Measurements from ENCODE around the gene TMEM129.
"Not testable (repeated sequence)": the region's sequence is repeated elsewhere in the genome, so short reads cannot be mapped to it uniquely, and the experiment has no call there.

TMEM129 gene

DNA sequence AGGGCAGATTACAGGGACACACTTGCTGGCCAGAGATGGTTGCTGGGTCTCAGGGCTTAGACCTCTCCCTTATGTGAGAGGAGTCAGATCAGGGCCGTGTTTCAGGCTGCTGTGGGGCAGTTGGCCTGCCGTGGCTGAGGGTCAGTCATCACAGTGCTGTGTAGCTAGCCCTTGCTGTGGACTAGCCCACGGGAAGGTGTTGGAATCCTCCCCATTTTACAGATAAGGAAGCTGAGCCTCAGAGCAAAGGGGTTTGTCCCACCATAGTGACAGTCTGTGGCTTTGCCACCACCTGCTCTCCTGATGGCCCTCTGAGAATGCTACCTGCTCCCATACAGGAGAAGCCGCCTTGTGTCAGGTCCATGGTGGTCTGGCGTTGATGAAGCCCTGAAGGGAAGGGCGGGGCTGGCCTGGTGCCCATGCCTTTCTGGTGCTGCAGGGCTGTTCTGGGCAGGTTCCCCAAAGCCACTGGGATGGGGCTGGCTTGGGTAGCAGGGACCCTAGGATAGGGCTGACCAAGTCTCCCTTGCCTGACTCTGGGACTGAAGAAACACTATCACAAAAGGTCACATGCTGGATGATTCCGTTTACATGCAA lies 34.6 kb downstream of the TMEM129 start:
- no peak for DNase-seq

DNA sequence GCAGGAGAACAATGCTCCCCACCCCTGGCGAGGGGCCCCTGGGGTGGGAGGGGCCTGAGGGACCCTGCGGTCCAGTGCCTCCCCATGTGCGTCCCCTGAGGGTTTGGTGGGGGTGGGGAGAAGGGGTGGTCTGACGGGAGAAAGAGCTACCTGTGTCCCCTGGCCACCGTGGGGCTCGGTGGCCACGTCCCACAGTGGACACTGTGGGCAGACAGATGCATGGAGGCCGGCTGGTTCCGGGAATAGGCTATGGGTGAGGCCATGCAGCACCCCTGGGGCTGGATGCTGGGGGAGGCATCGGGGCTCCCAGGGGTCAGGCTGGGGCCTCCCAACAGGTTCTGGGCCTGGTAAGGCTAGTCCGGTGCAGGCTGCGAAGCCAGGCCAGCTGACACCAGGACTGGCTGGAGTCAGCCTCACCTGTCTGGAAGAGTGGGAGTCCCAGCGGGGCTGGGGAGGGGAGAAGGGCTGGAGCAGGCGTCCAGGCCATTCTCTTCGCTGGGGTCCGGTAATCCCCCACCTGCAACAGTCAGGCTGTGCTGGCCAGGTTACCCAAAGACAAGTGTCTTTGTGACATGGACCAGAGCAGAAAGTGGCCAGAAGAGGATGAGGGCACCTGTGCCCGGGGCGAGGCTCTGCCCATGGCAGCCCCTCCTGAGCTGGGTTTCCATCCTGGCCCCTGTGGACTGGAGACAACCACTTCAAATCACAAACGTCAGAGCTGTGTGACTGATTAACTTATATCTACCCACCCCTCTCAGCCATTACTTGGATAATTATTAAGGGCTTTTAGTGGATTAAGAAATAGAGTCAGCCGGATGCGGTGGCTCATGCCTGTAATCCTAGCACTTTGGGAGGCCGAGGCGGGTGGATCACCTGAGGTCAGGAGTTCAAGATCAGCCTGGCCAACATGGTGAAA lies 35.6 kb downstream of the TMEM129 start:
- DNase-seq = no peak

DNA sequence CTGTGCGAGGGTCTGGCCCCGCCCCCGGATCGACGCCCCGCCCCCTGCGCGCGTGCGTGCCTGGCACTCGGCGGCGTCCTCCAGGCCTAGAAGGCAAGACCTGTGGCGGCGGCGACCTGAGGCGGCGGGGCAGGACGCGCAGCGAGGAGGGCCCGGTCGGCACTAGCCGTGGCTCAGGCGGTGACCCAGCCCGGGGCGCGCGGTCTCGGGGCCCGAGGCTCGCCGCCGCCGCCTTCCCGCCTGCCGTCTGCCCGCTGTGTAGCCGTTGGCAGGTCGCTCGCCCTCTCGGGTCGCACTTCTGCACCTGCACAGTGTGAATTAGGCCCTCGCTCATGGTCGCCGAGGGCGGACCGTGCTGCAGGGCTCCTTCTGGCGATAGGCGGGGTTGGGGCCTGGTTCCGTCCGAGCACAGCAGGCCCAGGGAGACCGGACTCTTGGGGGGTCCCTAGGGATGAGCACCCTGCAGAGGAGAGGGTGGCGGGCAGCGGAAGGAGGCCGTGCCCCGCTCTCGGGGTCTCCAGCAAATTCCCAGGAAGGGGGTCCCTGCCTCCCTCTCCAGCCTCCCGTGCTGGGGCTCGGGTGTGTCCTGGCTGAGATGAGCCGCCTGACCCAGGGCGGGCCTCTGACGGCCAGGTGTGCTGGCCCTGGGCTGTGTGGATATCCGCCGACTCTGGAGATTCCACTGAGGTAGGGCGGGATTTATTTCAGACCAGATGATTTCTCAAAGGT lies 36.5 kb downstream of the TMEM129 start:
- DNase-seq = no peak

DNA sequence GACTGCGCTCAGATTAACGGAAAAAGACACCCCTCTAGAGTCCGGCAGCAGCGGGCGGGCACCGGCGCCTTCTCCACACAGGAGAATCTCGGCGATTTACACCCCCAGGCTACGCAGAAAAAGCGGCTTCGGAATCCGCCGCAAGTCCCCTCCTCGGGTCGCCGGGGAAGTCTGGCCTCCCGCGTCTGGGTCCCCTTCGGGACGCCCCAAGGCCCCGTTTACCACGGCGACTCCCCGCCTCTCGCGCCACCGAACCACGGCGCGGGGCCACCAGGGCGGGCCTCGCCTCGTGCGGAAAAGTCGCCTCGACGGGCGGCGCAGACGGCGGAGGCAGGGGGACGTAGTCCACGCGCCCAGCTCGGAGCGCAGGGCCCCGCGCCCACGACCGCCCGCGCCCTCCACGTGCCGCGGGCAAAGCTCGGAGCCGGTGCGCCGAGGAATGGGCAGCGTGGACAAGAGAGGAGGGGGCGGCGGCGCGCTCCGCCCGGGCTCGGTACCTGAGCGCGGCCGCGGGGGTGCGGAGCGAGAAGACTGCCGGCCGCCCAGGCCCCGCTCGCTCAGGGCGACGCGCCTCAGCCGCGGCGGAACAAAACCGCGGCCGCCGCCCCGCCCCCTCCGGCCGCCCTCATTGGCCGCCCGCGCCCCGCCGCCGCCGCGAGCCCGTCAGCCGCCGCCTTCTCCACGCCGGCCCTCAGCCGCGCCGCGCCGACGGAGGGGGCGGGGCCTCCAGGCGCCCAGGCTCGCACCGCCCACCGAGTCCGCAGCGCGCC lies 37.2 kb downstream of the TMEM129 start, which contains the start of gene FAM53A:
Gene FAM53A (minus strand): TSS at position 578 of the 770 bp plus-strand sequence. CDS start 15,572 bp downstream, outside the sequence.
- no peak for DNase-seq

DNA sequence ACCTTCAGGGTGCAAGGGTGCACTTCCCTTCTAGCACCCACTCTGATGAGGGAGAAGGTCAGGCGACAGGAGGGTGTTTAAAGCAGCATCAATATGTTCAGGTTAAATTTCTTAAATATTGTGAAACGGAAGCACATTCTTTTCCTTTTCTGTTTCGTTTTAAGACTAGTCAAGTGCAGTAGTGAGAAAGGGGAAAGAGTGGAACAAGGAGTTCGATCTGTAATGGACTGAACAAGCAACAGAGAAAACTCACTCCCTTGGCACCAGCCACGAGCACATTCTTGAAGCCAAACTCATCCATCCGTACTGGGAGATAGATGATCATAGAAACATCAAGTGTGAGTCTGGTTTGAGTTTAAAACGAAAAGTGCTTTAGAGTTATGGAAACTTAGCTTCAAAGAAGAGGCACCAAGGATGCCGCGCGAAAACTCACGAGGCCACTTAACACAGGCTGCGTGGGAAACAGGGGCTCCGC lies 37.8 kb downstream of the TMEM129 start:
- DNase-seq = no peak

DNA sequence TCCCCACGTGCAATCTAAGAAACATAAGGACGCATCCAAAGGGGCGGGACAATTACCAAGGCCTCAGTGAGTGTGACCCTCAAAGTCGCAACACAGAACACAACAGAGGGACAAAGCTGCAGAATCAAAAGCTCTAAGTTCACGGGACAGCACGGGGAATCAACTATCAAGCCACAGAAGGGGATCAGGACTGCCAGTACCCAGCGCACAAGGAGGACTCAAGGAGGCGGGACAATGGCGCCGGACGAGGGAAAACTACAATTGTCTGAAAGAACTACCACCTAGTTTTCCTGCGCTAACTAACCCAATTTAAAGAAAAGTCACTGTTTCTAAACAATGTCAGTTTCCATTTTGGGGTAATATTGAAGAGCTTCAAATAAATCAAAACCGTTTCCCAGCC lies 38.3 kb downstream of the TMEM129 start:
- DNase-seq = no peak

DNA sequence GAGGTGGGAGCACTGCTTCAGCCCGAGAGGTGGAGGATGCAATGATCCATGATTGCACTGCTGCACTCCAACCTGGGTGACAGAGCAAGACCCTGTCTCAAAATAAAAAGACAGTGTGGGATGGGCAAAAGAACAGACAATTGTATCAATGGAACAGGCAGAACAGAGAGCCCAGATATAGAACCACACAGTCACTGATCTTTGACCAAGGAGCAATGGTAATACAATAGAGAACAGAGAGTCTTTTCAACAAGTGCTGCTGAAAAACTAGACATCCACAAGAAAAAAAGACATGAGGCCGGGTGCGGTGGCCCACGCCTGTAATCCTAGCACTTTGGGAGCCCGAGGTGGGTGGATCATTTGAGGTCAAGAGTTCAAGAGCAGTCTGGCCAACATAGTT lies 42.9 kb downstream of the TMEM129 start:
- no peak for DNase-seq

DNA sequence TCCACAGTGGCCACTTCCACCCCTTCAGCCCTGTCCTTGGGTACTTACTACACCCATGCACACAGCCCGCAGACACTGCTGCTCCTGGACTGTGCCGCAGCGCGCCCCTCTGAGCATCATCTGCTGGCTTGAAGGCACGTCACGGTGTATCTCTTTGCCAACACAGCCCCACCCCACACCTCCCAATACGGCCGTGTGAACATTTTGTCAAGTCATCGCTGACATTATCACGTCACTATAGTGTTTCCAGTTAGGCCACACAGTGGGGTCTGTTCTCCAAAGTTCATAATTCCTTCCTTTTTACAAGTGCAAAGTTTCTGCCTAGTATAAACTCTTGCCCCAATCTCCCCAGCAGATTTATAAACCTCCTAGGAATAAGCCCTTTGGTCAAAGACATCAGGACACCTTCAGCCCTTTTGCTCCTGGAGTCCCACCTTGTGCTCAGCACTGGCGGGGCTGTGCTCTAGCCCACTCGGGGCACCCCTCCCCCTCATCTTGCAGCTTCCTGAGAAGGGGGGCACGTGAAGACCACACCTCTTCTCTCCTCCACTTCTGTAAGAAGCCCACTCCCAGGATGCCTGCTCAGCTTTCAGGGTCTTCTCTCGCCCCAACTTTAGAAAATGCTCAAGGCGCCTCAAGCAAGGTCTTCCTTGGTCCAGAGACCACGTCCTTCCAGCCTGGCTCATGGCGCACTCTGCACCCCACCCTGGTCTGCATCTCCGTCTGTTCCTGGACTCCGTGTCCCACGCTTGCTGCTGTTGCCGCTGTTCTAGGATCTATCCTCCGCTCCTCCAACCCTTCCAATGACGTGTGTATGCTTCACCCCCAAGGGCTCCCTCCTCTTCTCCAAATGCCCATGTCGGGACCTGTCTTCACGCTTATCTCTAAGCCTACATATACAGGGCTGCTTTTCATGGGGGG lies 44.3 kb downstream of the TMEM129 start:
- no peak for DNase-seq

DNA sequence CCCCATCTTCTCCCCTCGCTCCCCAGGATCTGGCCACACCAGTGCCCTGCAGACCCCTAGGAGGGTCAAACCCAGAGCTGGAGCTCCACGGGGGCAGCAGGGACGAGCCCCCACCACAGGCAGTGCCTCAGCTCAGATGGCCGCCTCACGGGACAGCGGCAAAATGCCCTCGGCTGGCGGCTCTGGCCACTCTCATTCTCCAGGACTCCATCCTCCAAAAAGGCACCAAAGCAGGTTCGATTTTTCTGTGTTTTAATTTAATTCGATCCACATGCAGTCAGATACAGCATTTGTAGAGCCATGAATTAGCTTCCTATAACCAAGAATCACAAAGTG lies 45.4 kb downstream of the TMEM129 start:
- DNase-seq = no peak

DNA sequence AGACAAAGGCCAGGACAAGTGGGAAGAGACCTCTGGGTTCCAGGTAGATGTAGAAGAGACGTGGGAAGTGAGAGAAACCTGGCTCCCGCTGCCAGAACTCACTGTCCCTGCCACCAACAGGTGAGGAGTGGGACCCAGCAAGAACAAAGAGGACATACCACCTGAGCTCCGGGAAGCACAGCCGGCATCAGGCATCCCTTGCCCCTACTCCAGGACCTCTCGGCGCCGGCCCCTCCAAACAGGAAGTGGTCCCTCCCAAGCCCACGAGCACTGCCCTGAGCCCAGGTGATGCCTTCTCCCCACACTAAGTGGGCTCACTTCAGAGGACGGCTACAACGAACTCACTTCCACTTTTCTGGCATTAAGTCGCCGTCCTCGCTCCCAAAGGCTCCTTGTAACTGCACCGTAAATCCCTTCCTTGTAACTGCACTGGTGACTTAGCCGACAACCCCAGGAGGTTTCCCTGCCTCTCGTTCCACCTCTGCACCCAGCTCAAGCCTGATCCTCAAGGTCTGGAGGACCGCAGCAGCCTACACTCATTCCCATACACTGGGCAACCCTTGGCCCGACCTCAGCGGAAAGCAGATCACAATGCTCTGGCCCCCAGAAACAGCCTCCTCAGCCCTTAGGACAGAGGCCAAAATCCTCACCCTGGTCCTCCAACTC lies 45.9 kb downstream of the TMEM129 start:
- no peak for DNase-seq

DNA sequence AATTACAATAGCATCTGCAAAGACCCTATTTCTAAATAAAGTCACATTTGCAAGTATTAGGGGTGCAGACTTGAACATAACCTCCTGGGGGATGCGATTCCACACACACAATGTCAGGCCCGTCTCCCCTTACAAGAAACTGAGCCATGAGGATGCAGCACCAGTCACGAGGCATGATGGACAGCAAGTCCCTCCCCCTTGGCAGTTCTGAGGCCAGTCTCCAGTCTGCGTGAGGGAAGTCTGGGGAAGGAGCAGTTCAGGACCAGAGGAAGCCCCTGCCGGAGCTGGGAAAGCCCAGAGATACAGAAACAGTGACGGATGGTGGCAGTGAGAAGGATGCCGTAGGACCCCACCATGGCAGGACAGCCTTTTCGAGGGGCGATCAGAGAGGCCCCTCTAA lies 46.4 kb downstream of the TMEM129 start:
- no peak for DNase-seq

DNA sequence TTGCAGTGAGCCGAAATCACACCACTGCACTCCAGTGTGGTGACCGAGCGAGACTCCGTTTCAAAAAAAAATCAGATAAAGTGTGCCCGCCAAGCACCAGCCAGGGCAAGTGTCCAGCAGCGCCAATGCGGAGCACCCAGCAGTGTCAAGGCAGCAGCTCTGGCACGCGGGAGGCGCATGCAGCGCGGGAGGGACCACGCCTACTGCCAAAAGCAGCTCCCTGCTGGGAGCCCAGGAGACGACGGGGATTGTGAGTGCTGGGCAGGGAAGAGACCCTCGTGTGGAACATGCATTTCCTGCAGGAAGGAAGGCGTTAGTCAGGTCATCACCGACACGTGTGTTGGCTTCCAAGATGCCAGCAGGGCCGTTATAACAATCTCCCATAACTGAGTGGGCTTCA lies 47.5 kb downstream of the TMEM129 start:
- DNase-seq = no peak

DNA sequence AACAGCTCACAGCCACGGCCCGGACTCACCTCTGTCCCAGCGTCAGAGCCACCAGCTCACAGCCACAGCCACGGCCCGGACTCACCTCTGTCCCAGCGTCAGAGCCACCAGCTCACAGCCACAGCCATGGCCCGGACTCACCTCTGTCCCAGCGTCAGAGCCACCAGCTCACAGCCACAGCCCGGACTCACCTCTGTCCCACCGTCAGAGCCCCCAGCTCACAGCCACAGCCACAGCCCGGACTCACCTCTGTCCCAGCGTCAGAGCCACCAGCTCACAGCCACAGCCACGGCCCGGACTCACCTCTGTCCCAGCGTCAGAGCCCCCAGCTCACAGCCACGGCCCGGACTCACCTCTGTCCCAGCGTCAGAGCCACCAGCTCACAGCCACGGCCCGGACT lies 50.1 kb downstream of the TMEM129 start:
- not testable (repeated sequence) for DNase-seq

DNA sequence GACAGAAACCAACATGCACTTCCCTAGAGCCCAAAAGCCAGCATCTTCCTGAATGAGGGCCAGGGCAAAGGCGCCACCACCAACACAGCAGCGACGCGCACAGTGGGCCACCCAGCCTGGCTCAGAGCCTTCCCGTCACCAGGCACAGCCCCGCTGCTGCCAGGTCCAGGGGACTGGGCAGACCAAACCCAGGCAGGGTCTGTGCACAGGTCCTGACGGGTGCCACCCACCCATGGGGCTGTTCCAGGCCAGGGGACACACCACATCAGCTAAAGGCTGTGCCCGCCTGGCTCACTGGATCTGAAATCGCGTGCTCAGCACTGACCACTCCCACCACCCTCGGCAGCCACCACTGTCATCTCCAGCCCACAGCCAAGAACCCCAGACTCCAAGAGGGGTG lies 50.8 kb downstream of the TMEM129 start:
- DNase-seq = no peak

DNA sequence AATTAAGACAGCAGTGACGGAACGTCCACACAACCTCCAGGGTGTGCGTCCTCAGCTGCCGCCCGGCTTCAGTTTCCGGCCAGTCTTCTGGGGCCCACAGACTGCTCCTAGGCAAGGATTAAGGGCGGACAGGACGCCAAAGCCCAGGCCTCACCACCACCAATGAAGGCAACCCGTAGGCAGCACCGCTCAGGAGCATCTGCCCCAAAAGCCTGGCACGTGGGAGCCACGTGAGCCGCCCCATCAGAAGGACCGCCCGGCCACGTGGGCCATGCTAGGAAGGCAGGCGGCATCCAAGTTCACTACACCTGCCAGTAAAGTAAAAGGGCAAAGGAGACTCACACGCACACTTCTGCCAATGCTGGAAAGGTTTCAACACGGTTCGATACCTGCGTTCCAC lies 51.3 kb downstream of the TMEM129 start:
- DNase-seq = no peak

DNA sequence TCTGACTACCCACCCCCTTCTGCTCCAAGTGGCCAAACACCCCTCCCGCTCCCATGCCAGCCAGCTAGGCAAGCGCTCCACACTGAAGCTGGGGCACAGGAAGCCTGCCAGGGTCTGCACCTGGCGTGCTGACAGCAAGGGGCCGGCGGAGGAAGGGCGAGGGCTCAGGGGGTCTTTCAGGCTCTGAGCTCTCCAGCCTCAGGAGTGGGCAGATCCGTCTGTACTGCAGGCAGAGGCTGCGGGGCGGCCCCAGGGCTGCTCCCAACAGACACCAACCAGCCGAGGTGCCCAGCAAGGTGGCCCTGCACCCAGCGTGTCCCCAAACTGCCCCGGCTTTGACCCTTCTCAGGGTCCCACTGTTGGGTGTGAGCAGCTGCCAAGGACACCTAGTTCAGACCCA lies 51.9 kb downstream of the TMEM129 start:
- DNase-seq = no peak

DNA sequence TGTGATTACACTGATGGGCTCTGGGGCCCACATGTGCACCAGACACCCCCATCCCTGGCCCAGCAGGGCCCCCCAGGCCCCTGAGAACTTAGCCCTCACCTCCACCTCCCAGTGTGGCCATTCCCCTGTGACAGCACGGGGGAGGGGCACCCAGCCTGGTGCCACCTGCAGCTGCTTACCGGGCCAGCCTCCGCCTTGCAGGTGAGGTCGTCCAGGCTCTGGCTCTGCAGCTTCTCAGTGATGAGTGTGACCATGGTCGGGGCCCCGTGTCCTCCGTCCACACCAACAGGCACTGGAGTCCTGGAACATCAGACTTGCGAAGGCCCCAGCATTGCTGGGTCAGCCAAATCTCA lies 52.7 kb downstream of the TMEM129 start:
- DNase-seq = no peak

DNA sequence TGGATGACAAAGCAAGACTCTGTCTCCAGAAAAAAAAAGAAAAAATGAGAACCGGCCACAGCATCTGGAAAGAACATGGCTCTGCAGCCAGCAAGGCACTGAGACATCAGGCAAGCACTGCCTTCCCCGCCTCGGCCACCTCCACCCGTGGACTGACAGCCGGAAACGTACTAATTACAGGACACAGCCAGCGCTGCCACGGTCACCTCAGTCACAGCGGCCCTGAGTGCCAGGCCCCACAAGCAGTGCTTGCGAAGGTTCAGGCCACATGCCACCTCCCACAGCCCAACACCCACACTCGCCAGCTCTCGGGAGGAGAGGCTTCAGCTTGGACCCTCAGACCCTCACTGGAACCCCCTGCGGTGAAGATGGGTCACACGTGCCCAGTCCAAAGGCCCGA lies 53.9 kb downstream of the TMEM129 start:
- DNase-seq = no peak

DNA sequence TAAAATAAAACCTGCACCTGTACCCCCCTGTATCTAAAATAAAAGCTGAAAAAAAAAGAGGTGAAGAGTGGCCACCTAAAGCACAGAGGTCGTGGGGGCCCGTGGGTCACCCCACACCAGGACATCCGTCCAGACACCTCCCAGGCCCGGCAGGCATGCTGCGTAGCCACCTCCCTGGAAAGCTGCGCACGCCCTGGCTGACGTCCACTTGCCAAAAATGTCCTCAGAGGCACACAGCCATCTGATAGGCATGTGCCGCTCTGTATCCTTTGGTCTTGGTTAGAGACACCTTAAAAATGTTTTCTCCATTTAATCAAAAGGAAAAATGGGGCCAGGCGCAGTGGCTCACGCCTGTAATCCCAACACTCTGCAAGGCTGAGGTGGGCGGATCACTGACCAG lies 54.7 kb downstream of the TMEM129 start:
- DNase-seq = no peak
